IPS-NIHi7 (cell line): Measurements from ENCODE around the gene DDX6.

ENCODE experiments used
- DNase-seq: peaks from one replicate; pipeline ENCODE4 v3.0.0; 2012; ENCODE audit warnings: mixed read lengths; ENCODE audit errors: extremely low spot score

DDX6 gene

DNA sequence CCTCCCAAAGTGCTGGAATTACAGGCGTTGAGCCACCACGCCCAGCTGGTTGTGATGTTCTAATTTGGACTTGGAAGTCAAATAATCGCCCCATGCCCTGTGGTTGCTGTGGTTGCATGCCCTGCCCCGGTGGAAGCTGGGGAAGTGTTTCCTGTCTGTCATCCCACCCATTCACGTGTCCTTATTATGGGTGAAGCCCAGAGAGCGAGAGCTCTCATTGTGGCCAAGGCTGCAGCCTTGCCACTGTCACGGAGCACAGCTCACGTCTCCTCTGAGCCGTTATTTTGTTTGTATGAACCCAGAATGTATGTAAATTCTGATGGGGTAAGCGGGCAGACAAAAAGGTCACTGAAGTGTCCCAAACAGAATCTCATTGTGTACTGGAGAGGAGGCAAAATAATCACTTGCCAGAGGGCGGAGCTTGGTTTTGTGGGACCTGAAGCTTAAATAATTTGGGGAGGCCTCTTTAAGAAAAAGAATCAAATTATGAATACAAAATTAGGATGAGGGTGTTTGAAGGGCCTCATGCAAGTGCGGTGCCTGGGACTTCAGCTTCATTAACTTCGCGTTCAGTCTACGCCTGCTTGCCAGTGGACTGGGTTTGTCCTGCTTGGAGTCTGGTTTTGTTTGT, 85.7 kb downstream of the DDX6 start:
- DNase-seq = no peak

DNA sequence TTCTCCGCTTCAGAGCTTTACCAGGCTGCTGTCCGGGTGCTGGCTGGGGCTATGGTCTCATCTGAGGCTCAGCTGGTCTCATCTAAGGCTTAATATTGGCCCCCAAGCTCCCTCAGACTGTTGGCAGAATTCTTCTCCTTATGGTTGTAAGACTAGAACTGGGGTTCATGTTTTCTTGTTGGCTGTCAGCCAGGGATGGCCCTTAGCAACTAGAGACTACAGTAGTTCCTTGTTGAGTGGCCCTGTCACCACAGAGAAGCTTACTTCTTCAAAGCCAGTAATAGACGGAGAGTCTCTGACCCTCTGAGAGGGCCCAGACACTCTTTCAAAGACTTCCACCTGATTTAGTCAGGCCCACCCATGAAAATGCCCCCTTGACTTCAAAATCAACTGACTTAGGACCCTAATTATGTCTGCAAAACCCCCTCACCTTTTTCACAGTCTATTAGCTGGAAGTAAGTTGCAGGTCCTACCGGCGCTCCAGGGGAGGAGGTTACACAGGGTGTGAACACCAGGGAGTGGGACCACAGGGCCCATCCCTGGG, 87.3 kb downstream of the DDX6 start:
- DNase-seq = no peak

DNA sequence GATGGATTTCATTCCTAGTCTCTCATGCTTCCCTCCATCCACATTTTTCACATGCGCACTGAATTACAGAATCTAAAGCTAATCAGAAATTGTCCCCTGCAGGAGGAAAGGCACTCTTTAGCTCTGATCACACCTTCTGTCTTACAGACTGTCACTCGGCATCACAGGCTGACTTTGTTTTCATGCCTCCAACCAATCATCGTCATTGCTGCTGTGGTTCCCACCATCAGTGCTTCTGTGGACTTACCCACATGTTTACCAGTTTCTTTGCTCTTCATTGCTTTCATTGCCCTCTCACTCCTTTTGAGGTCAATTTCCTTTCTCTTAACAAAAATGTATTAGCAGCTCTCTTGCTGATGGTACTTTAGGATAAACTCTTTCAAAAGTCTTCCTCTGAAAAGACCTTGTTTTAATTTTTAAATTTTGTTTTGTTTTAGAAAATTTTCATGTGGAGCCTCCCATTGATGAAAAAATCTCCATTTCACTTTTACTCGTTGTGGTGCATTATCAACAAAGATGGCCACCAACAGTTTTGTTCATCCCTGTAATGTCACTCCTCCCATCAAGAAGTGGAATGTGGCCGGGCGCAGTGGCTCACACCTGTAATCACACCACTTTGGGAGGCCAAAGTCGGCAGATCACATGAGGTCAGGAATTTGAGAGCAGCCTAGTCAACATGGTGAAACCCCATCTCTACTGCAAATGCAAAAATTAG, 91.3 kb downstream of the DDX6 start:
- no peak for DNase-seq
